Spinal cord (tissue), 4 donors: Measurements from ENCODE around the gene RAP2C. TPM values are rescaled to one million over a fixed set of nuclear protein-coding genes. Genes with fewer than 3 reads are reported as not detected.

Experiments
- polyA plus RNA-seq, 2 donors: library from polyadenylated mRNA; unstranded; fragments of 120-200 nt; gene quantifications; one replicate each; pipeline ENCODE4 v1.2.1, GENCODE V29; 2013; ENCODE audit not compliant: insufficient read length in 2 of 2
- total RNA-seq, 2 donors: library from RNA; depleted of rRNA in 1 of 2; stranded (reverse); fragments of 120-200 nt in 1 of 2; fragments of >200 nt in 1 of 2; gene quantifications; one replicate each; pipeline versions ENCODE4 v1.2.3 to v1.2.4, GENCODE V29; 2013 to 2014

Gene RAP2C
- total and polyA plus RNA-seq, 4 donors: 23.7 to 30.7 (median 24.5) TPM

Other genes starting within 250 kb of the RAP2C start
- gene STK26, start 196.1 kb downstream of the RAP2C start, total RNA-seq: 1 to 10 TPM; 7.8 to 8.2 TPM
- 1 to 10 TPM; 1.6 to 2.4 TPM for gene STK26, start 196.1 kb downstream of the RAP2C start, polyA plus RNA-seq
- 1 to 10 TPM in 1 of 2 donors, under 1 TPM in 1; 0.59 to 2.4 TPM for gene FRMD7, start 91.4 kb downstream of the RAP2C start, total RNA-seq
- gene FRMD7, start 91.4 kb downstream of the RAP2C start, polyA plus RNA-seq: under 1 TPM; 0.13 to 0.29 TPM